ENCODE measurements around the gene PHPT1. TPM values are rescaled to one million over a fixed set of nuclear protein-coding genes. Genes with fewer than 3 reads are reported as not detected.
A peak's percentile ranks its signal among the peaks of the same experiment; 100 is the strongest.

PHPT1 gene
- total and polyA plus RNA-seq, 2 of the 13 experiments (the other 11 are each of a cell fraction or from before 2014, with no cell fraction given): 189 to 192 TPM

- TF ChIP-seq ZHX2 (IDR thresholded peaks at IDR 0.05; ENCODE audit: low read depth) (no peak; the same call in 1 of the 2 replicates), ZHX2 (CRISPR knock-in tag; IDR thresholded peaks at IDR 0.05; ENCODE audit: borderline replicate concordance) (0 out of 2 replicates have a peak, but pooled peaks have one; percentile 22), ZNF816 (CRISPR knock-in tag; IDR thresholded peaks at IDR 0.05; ENCODE audit: borderline replicate concordance) (0 out of 2 replicates have a peak, but pooled peaks have one; percentile 2), ZFY (CRISPR knock-in tag; IDR thresholded peaks at IDR 0.05) (peak; percentile 54; the same call in 1 of the 2 replicates), ZNF766 (CRISPR knock-in tag; IDR thresholded peaks at IDR 0.05; ENCODE audit: borderline replicate concordance) (no peak), FOXJ3 (CRISPR knock-in tag; IDR thresholded peaks at IDR 0.05; ENCODE audit: borderline replicate concordance) (no peak), BCL3 (CRISPR knock-in tag; IDR thresholded peaks at IDR 0.05) (0 out of 2 replicates have a peak, but pooled peaks have one; percentile 48), ZNF782 (CRISPR knock-in tag; IDR thresholded peaks at IDR 0.05; ENCODE audit: borderline replicate concordance) (no peak), CSRNP2 (CRISPR knock-in tag; conservative IDR thresholded peaks at IDR 0.05; ENCODE audit: low read depth) (0 out of 2 replicates have a peak, but pooled peaks have one; percentile 27), HOXA3 (CRISPR knock-in tag; IDR thresholded peaks at IDR 0.05) (0 out of 2 replicates have a peak, but pooled peaks have one; percentile 5), ZSCAN20 (CRISPR knock-in tag; IDR thresholded peaks at IDR 0.05; ENCODE audit: borderline replicate concordance) (peak; percentile 50; the same call in 1 of the 2 replicates), PLSCR1 (CRISPR knock-in tag; IDR thresholded peaks at IDR 0.05; ENCODE audit: borderline replicate concordance) (peak; percentile 26; the same call in 1 of the 2 replicates), THAP7 (CRISPR knock-in tag; IDR thresholded peaks at IDR 0.05) (no peak), SP2 (CRISPR knock-in tag; IDR thresholded peaks at IDR 0.05) (no peak), FUBP1 (CRISPR knock-in tag; IDR thresholded peaks at IDR 0.05; ENCODE audit: borderline replicate concordance) (no peak)
These were observed 41.0 kb upstream of the PHPT1 start (continued) for GRCh38 chr9:136808075-136808805.

All from HepG2 (cell line).